NCI-H2081 treated with DMSO at 0.1 percent for 48 hours (cell line): Measurements from ENCODE around the gene TMEFF2.

Source experiments
- DNase-seq: peaks from one replicate; lab custom pipeline; 2025; lab: John Stamatoyannopoulos, UW

TMEFF2 gene

DNA sequence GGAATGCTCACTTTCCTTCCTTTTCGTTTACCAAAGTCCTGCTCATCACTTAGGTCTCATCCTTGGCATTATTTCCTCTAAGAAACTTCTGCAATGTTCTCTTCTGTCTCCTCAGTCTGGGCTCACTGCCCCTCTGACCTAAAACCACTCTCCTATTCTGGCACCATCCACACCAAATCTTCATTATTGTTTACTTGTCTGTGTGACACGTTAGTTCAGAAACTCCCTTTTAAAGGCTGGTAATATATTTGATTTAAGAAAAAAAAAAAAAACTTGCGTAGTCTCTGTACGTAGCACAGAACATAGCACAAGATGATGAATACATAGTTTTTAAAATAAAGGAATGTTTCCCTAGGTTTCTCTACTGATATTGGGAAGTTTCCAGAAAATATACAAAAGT is 229.0 kb downstream of the TMEFF2 start:
- no peak for DNase-seq

DNA sequence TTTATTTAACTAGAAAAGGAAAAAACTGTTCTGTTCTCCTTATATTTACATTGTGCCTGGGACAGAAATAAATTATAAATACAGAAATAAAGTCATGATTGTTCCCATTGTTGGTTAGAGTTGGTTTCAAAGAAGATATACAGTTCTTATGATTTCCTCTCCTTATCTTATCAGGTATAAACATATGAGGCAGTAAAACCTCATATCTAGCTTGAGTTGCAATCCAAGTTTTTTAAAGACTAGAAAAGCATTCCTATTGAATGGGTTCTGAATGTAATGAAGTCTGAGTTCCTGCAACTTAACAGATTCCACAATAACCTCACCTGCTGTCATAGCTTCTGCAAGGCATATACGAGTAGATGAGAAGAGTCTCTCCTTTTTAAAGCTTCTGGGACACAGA is 233.2 kb downstream of the TMEFF2 start:
- no peak for DNase-seq

DNA sequence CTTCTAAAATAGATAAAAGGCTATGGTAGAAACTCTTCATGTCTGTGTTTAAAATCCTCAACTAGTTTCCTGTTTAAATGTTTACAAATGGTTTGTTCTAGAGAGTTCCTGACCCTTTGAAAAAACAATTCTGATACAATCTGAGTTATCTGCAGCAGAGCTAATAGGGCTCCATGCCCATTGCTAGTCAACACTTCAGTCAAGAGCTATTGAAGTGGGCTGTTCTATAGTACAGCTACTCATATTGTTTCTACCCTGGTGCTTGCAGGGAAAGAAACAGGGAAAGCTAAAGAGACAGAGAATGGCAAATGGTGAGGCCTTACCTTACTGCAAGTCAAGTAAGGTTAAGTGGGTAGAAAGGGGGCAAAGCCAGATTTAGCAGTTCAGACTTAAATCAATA is 235.5 kb downstream of the TMEFF2 start:
- DNase-seq = no peak

GRCh38 chr2:191957996-191958860 is 236.5 kb downstream of the TMEFF2 start:
- no peak for DNase-seq

- no peak for DNase-seq
These were observed 240.3 kb downstream of the TMEFF2 start for GRCh38 chr2:191954451-191954850.

DNA sequence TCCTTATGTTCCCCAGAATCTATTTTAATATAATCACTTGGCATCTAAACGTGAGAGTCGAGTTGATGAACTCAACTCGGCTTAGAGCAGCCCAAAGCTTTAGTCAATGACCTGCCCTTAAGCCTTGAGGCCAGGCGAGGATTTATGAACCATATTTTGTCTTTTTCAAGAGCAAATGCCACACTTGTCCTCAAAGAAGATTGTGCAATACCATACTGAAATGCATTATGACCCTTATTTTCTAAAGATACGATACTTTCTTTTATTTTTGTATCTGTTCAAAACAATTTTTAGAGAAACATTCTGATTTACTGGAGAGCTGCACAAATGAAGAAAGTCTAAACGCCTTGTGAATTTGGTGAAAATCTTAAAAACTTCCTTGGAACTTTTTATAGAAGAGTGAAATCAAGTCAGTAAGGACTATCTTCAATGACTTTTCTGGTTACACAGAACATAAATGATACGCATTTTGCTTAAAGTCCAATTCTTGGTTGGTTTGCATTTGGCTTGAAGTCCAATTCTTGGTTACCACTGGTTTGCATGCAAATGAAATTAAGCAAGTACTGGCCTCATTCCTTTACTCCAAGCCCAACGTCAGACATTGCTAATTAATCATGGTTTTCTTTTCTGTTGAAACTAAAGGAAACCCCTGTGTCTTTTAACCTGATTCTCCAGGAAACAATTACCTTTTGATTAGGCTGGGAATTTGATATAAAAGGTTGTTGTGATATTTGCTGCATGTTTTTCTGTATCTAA is 242.0 kb downstream of the TMEFF2 start:
- DNase-seq = no peak

- no peak for DNase-seq
These were observed 242.9 kb downstream of the TMEFF2 start for GRCh38 chr2:191951832-191952231.

- DNase-seq = no peak
These were observed 243.4 kb downstream of the TMEFF2 start for GRCh38 chr2:191951376-191951775.

- DNase-seq = no peak
These were observed 244.4 kb downstream of the TMEFF2 start for GRCh38 chr2:191950132-191950874.

DNA sequence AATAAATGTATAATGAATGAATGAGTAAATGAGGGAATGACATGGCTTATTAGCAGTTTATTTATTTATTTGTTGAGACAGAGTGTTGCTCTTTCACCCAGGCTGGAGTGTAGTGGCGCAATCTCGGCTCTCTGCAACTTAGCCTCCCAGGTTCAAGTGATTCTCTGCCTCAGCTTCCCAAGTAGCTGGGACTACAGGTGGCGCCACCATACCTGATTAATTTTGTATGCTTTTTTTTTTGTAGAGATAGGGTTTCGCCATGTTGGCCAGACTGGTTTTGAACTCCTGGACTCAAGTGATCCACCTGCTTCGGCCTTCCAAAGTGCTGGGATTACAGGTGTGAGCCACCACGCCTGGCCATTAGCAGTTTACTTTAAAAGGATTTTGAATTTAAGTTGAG is 247.5 kb downstream of the TMEFF2 start:
- no peak for DNase-seq

GRCh38 chr2:191946471-191947182 is 248.1 kb downstream of the TMEFF2 start:
- no peak for DNase-seq

- DNase-seq = no peak
These were observed 249.1 kb downstream of the TMEFF2 start for GRCh38 chr2:191945623-191946022.

DNA sequence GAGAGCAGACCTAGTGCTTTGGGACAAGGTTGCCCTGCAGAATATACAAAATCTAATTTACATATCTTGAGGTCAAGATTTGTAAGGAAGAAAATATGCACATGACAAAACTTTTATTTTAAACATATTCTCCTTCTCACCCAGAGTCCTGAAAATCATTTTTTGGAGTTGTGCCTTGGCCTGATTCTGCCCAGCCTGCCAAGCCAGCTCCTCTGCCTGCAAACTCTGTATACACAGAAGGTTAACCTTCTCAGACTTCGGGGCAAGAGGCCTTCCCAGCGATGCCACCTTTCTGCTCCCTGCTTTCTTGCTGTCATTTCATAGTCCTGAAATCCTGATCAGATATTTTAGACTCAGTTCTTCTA is 252.0 kb downstream of the TMEFF2 start:
- no peak for DNase-seq

DNA sequence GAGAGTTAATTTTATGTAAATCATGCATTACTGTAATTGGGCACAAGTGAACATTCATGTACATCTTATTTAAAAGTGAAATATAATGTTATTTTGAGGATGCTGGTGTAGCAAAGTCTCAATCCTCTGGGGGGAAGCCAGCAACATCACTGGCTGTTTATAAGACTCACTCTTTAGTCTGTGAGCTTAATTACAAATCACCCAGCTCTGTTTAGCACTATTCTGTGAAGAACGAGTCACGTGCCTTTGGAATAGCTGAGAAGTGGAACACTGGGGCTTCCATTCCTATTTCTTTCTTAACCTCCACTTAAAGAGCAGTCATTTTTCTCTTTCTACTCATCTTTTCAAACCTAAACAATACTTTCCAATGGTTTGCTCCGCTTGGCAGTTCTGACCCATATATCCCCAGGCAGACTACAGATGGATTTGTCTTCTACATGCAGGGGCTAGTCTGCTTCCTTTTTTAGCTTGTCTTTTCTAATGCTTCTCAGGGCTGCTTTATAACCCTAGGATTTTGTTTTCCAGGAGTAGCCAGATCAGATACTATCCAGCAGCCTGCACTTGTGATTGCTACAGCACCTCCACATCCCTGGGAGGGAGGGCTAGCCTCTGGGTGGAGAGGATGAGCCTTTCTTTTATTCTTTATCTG is 252.5 kb downstream of the TMEFF2 start:
- no peak for DNase-seq

- no peak for DNase-seq
These were observed 253.3 kb downstream of the TMEFF2 start for GRCh38 chr2:191941376-191941929.

DNA sequence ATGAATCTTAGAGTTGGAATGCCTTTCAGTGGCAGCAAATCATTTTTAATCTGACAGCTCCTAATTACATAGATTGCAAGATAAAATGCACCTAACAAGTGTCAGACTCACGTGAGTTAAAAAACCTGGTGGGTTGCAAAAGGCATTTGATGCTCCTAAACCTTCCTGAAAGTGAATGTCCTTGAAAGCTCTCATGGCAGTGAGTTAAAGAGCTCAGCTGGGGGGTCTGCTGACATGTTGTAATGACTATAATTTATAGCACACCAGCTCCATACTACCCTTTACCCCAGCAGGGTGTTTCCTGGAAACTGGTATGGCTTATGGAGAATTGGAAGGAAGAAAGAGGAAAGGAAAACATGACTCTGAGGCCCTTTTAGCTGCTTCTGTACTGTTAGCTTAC is 256.0 kb downstream of the TMEFF2 start:
- DNase-seq = no peak

GRCh38 chr2:191936882-191937405 is 257.8 kb downstream of the TMEFF2 start:
- no peak for DNase-seq

GRCh38 chr2:191935247-191935646 is 259.5 kb downstream of the TMEFF2 start:
- no peak for DNase-seq

DNA sequence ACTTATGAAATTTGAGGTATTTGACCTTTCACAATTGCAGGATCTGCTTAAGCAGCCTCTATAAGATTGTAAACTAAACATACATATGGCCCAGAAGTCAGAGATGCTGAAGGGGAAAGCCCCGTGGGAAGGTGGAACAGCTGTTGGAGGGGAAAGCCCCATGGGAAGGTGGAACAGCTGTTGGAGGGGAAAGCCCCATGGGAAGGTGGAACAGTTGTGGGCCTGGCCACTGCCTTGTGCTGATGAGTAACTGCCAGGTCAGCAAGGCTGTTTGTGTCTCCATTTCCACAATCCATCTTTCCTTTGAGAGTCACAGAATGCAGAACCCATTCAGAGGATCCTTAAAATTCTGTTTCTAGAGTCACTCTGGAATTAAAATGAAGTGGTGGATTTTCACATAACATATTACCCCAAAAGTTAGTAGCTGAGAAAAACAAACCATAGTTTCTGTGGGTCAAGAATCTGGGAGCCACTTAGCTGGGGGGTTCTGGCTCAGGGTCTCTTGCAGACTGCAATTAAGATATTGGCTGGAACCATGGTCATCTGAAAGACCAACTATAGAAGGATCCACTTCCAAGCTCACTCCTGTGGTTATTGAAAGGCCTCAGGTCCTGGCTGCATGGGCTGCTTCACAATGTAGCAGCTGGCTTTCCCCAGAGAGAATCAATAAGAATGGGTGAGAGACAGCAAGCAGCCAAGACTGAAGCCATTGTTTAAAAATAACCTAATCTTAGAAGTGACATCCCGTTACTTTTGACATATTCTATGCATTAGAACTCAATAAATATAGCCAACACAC is 261.2 kb downstream of the TMEFF2 start:
- DNase-seq = no peak

DNA sequence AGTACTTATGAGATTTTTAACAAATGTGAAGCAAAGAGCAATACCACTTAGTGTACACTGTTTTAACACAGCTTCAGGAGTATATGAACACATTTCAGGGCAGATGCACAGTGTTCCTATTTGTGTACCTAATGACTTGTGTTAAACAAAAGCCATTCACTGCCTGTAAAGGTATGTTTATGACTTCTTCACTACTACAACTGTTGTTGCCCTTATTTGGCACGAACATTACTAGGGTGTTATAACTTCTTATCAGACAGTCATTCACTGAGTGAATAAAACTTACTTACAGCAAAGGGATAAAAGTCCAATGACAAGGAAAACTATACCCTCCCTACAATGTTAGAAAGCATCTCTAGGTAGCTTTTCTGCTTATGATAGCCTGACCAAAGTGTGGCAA is 262.4 kb downstream of the TMEFF2 start:
- DNase-seq = no peak
